Loucy (cell line): Measurements from ENCODE around the gene NR2C1.

ENCODE experiments used
- H2AFZ ChIP-seq: fragments of 200-600 bp; sonication (generic); 2 replicates; pipeline ENCODE4 v1.6.0; 2016; ENCODE audit warnings: antibody characterized with exemption, mild to moderate bottlenecking, low read length, moderate library complexity
- H3F3A ChIP-seq: fragments of 200-600 bp; 2 replicates; pipeline ENCODE4 v1.6.0; 2016; ENCODE audit warnings: antibody characterized with exemption, low read depth, mild to moderate bottlenecking
- H3K27me3 ChIP-seq: fragments of 200-600 bp; sonication (generic); 2 replicates; pipeline ENCODE4 v1.6.1; 2014; ENCODE audit warnings: low read length, mild to moderate bottlenecking; ENCODE audit not compliant: insufficient read depth, poor library complexity, severe bottlenecking
- H3K36me3 ChIP-seq: fragments of 200-600 bp; sonication (generic); 2 replicates; pipeline ENCODE4 v1.6.1; 2016; ENCODE audit warnings: low read length; ENCODE audit not compliant: insufficient read depth
- H3K4me1 ChIP-seq: fragments of 200-600 bp; sonication (generic); 2 replicates; pipeline ENCODE4 v1.5.1; 2014; ENCODE audit warnings: low read length, mild to moderate bottlenecking; ENCODE audit not compliant: insufficient read depth, poor library complexity, severe bottlenecking
- H3K4me2 ChIP-seq: fragments of 200-600 bp; sonication (generic); 2 replicates; pipeline ENCODE4 v1.6.0; 2014; ENCODE audit warnings: antibody characterized with exemption, low read length, low read depth, mild to moderate bottlenecking; ENCODE audit not compliant: poor library complexity, severe bottlenecking
- H3K4me3 ChIP-seq: fragments of 200-600 bp; sonication (generic); 2 replicates; pipeline ENCODE4 v1.5.1; 2014; ENCODE audit warnings: low read length, mild to moderate bottlenecking, mixed read lengths; ENCODE audit not compliant: poor library complexity, severe bottlenecking
- H3K79me2 ChIP-seq: fragments of 200-600 bp; sonication (generic); 2 replicates; pipeline ENCODE4 v1.6.1; 2014; ENCODE audit warnings: low read length; ENCODE audit not compliant: insufficient read depth
- H3K9ac ChIP-seq: fragments of 200-600 bp; sonication (generic); 2 replicates; pipeline ENCODE4 v1.6.0; 2014; ENCODE audit warnings: mild to moderate bottlenecking, low read depth, low read length, moderate library complexity; ENCODE audit not compliant: poor library complexity, severe bottlenecking
- H3K9me2 ChIP-seq: fragments of 200-600 bp; sonication (generic); replicated peaks from 2 replicates; pipeline ENCODE4 v1.6.1; 2016; ENCODE audit warnings: low read depth, low read length, mixed read lengths
- H3K9me3 ChIP-seq: fragments of 200-600 bp; sonication (generic); 2 replicates; pipeline ENCODE4 v1.6.1; 2014; ENCODE audit warnings: mild to moderate bottlenecking, antibody characterized with exemption, low read length, low read depth; ENCODE audit not compliant: insufficient read depth
- H4K20me1 ChIP-seq: fragments of 200-600 bp; sonication (generic); 2 replicates; pipeline ENCODE4 v1.6.0; 2014; ENCODE audit warnings: antibody characterized with exemption, low read length, mild to moderate bottlenecking; ENCODE audit not compliant: insufficient read depth, poor library complexity, severe bottlenecking
- CTCF ChIP-seq: fragments of 200-600 bp; sonication (generic); conservative IDR thresholded peaks from 2 replicates; pipeline ENCODE4 v1.5.1; 2014; ENCODE audit warnings: mild to moderate bottlenecking, antibody characterized with exemption, low read length
- EZH2phosphoT487 ChIP-seq: fragments of 200-600 bp; IDR thresholded peaks from 2 replicates; pipeline ENCODE4 v1.6.1; 2018; ENCODE audit warnings: antibody characterized with exemption, mild to moderate bottlenecking, moderate library complexity, borderline replicate concordance

Gene NR2C1

GRCh38 chr12:94971923-94972322 is 101.5 kb downstream of the NR2C1 start:
- Histone ChIP-seq H2AFZ (no peak overlapping the region), H3K4me1 (peaks cover 16% of the 10 kb centered on the region), H3K4me2 (no peak overlapping the region), H3K4me3 (no peak overlapping the region), H3K9me2 (no peaks in the 10 kb centered on the region), H3F3A (no peaks in the 10 kb centered on the region), H3K9ac (no peak overlapping the region), H3K27me3 (no peaks in the 10 kb centered on the region), H3K36me3 (peaks cover 23% of the 10 kb centered on the region), H3K9me3 (no peaks in the 10 kb centered on the region), H4K20me1 (peaks cover 5% of the 10 kb centered on the region), H3K79me2 (peaks cover 34% of the 10 kb centered on the region)
- no peak for TF ChIP-seq CTCF
- TF ChIP-seq EZH2phosphoT487, result no peak

DNA sequence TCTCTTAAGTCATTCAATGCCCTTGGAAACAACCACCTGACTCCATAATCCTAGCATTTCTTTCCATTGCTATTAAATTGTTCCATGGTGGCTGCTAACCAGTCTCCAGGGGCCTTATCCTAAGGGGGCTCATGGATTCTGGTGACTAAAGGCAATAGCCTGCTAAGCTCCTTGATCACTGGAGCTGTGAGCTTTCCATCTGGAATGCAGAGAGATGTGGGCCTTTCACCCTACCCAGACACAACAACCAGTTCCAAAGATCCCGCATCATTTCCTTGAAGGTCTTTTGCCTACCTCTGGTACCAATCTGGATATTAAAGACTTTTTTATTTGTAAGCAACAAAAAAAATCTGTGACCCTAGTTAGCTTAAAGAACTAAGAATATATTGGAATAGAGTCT is 102.9 kb downstream of the NR2C1 start:
- peaks cover 5% of the 10 kb centered on the region for H4K20me1 ChIP-seq
- H3K9ac ChIP-seq, result no peak overlapping the region
- H3K4me1 ChIP-seq, result peaks cover 16% of the 10 kb centered on the region
- H3K4me2 ChIP-seq, result no peak overlapping the region
- no peaks in the 10 kb centered on the region for H3K9me2 ChIP-seq
- H3K79me2 ChIP-seq, result peaks cover 22% of the 10 kb centered on the region
- H3K4me3 ChIP-seq, result no peak overlapping the region
- no peaks in the 10 kb centered on the region for H3K27me3 ChIP-seq
- no peak overlapping the region for H2AFZ ChIP-seq
- TF ChIP-seq CTCF (no peak), EZH2phosphoT487 (no peak)
- peaks cover 18% of the 10 kb centered on the region for H3K36me3 ChIP-seq
- no peaks in the 10 kb centered on the region for H3F3A ChIP-seq
- no peaks in the 10 kb centered on the region for H3K9me3 ChIP-seq
